RWPE2 (cell line): ENCODE data around the gene NSMCE4A.
"Not testable (repeated sequence)": the region's sequence is repeated elsewhere in the genome, so short reads cannot be mapped to it uniquely, and the experiment has no call there.

ENCODE experiments used
- ATAC-seq: fragments of 200-7000 bp; cut with Tn5 transposase; 3 replicates; pipeline ENCODE4 v1.9.1; 2021; ENCODE audit warnings: low read depth
- DNase-seq: peaks from one replicate; pipeline ENCODE4 v3.0.0-alpha.2; 2020; ENCODE audit warnings: low spot score
- H3K27ac ChIP-seq: fragments of 450-650 bp; 2 replicates; pipeline ENCODE4 v1.5.1; 2017; ENCODE audit warnings: mild to moderate bottlenecking; ENCODE audit not compliant: poor library complexity, severe bottlenecking
- H3K27me3 ChIP-seq: fragments of 250-450 bp; sonication (Bioruptor Pico); 2 replicates; pipeline ENCODE4 v1.5.1; 2021; ENCODE audit warnings: mild to moderate bottlenecking, moderate library complexity; ENCODE audit not compliant: insufficient read depth, poor library complexity, severe bottlenecking
- H3K36me3 ChIP-seq: fragments of 250-450 bp; sonication (Bioruptor Pico); 2 replicates; pipeline ENCODE4 v1.5.1; 2020; ENCODE audit warnings: low read depth, mild to moderate bottlenecking, moderate library complexity
- H3K4me1 ChIP-seq: fragments of 250-450 bp; sonication (Bioruptor Pico); 2 replicates; pipeline ENCODE4 v1.5.1; 2021; ENCODE audit warnings: mild to moderate bottlenecking, moderate library complexity; ENCODE audit not compliant: insufficient read depth, poor library complexity, severe bottlenecking
- H3K4me3 ChIP-seq: fragments of 250-450 bp; sonication (Bioruptor Pico); 2 replicates; pipeline ENCODE4 v1.5.1; 2021; ENCODE audit warnings: mild to moderate bottlenecking, moderate library complexity; ENCODE audit not compliant: severe bottlenecking
- H3K9me3 ChIP-seq: fragments of 250-450 bp; sonication (Bioruptor Pico); 2 replicates; pipeline ENCODE4 v1.5.1; 2021; ENCODE audit warnings: mild to moderate bottlenecking, moderate library complexity; ENCODE audit not compliant: severe bottlenecking
- CTCF ChIP-seq: fragments of 450-650 bp; IDR thresholded peaks from one replicate; pipeline ENCODE4 v1.5.1; 2017; ENCODE audit warnings: mild to moderate bottlenecking, moderate library complexity; ENCODE audit not compliant: poor library complexity, severe bottlenecking

The NSMCE4A gene

GRCh38 chr10:121974019-121974534, 940 bp downstream of the NSMCE4A start:
- peaks cover 9% of the 10 kb centered on the region for H3K4me1 ChIP-seq
- no peaks in the 10 kb centered on the region for H3K9me3 ChIP-seq
- no peak for DNase-seq
- H3K27me3 ChIP-seq: no peaks in the 10 kb centered on the region
- peak overlapping the region; percentile 89 for H3K4me3 ChIP-seq
- H3K36me3 ChIP-seq: peaks cover 45% of the 10 kb centered on the region
- ATAC-seq: peak; percentile 37
- TF ChIP-seq CTCF: no peak
- H3K27ac ChIP-seq: peak overlapping the region; percentile 78

GRCh38 chr10:121969086-121969485, 5.9 kb downstream of the NSMCE4A start:
- H3K4me3 ChIP-seq, H3K9me3 ChIP-seq, ATAC-seq, H3K27ac ChIP-seq, H3K4me1 ChIP-seq, H3K27me3 ChIP-seq, DNase-seq: not testable (repeated sequence)
- H3K36me3 ChIP-seq: peaks cover 93% of the 10 kb centered on the region

- Histone ChIP-seq H3K4me3 (no peak overlapping the region), H3K27ac (no peak overlapping the region), H3K27me3 (no peaks in the 10 kb centered on the region), H3K9me3 (no peaks in the 10 kb centered on the region), H3K4me1 (no peaks in the 10 kb centered on the region), H3K36me3 (peaks cover 82% of the 10 kb centered on the region)
- no peak for TF ChIP-seq CTCF
- DNase-seq (no peak), ATAC-seq (no peak)
These were observed 9.0 kb downstream of the NSMCE4A start for GRCh38 chr10:121965996-121966395.

- no peak for TF ChIP-seq CTCF
These were observed 13.6 kb downstream of the NSMCE4A start for GRCh38 chr10:121961456-121961855.

GRCh38 chr10:121959671-121960070, 15.3 kb downstream of the NSMCE4A start:
- H3K9me3 ChIP-seq: no peaks in the 10 kb centered on the region
- no peak for DNase-seq
- H3K4me3 ChIP-seq: no peak overlapping the region
- H3K36me3 ChIP-seq: peaks cover 69% of the 10 kb centered on the region
- TF ChIP-seq CTCF: no peak
- ATAC-seq: no peak
- H3K27ac ChIP-seq: no peak overlapping the region
- no peaks in the 10 kb centered on the region for H3K27me3 ChIP-seq
- peaks cover 16% of the 10 kb centered on the region for H3K4me1 ChIP-seq

More at GRCh38 chr10:121961456-121961855, 13.6 kb downstream of the NSMCE4A start:
- peaks cover 11% of the 10 kb centered on the region for H3K4me1 ChIP-seq
- H3K9me3 ChIP-seq: no peaks in the 10 kb centered on the region
- ATAC-seq (no peak), DNase-seq (no peak)
- no peak overlapping the region for H3K4me3 ChIP-seq
- no peaks in the 10 kb centered on the region for H3K27me3 ChIP-seq
- peaks cover 75% of the 10 kb centered on the region for H3K36me3 ChIP-seq
- H3K27ac ChIP-seq: no peak overlapping the region
